Endodermal cell (in vitro differentiated cells): ENCODE data around the gene ME3. TPM values are rescaled to one million over a fixed set of nuclear protein-coding genes. Genes with fewer than 3 reads are reported as not detected.
A peak's percentile ranks its signal among the peaks of the same experiment; 100 is the strongest.

Source experiments
- DNase-seq: peaks from one replicate; pipeline ENCODE4 v3.0.0-alpha.2; 2017
- H3K27ac ChIP-seq: 2 replicates; pipeline ENCODE4 v1.5.1; 2013; ENCODE audit warnings: mild to moderate bottlenecking, low read depth, low read length, moderate library complexity
- H3K27me3 ChIP-seq: 2 replicates; pipeline ENCODE4 v1.6.1; 2013; ENCODE audit warnings: mild to moderate bottlenecking, low read length, moderate library complexity; ENCODE audit not compliant: insufficient read depth, control insufficient read depth, poor library complexity, severe bottlenecking
- H3K36me3 ChIP-seq: 2 replicates; pipeline ENCODE4 v1.7.0; 2013; ENCODE audit warnings: mild to moderate bottlenecking, low read length, moderate library complexity; ENCODE audit not compliant: control insufficient read depth, insufficient read depth
- H3K4me1 ChIP-seq: one replicate; pipeline ENCODE4 v1.7.0; 2013; ENCODE audit warnings: low read length; ENCODE audit not compliant: control insufficient read depth, insufficient read depth
- H3K4me3 ChIP-seq: 2 replicates; pipeline ENCODE4 v1.5.1; 2013; ENCODE audit warnings: mild to moderate bottlenecking, low read length, moderate library complexity
- H3K9ac ChIP-seq: 2 replicates; pipeline ENCODE4 v1.6.1; 2013; ENCODE audit warnings: mild to moderate bottlenecking, low read length, moderate library complexity; ENCODE audit not compliant: poor library complexity, severe bottlenecking; ENCODE audit errors: extremely low read depth
- H3K9me3 ChIP-seq: 2 replicates; pipeline ENCODE4 v1.6.1; 2013; ENCODE audit warnings: mild to moderate bottlenecking, low read length, moderate library complexity; ENCODE audit not compliant: control insufficient read depth
- H3K27ac Mint-ChIP-seq: 2 replicates; pipeline ENCODE4 v1.8.0; 2020; ENCODE audit warnings: mixed read lengths
- H3K27me3 Mint-ChIP-seq: 2 replicates; pipeline ENCODE4 v1.8.0; 2021; ENCODE audit warnings: mild to moderate bottlenecking, mixed read lengths; ENCODE audit not compliant: insufficient read depth
- H3K36me3 Mint-ChIP-seq: 2 replicates; pipeline ENCODE4 v1.8.0; 2020; ENCODE audit warnings: low read depth, mixed read lengths
- H3K4me1 Mint-ChIP-seq: 2 replicates; pipeline ENCODE4 v1.8.0; 2020; ENCODE audit warnings: mixed read lengths
- H3K4me3 Mint-ChIP-seq: 2 replicates; pipeline ENCODE4 v1.8.0; 2020; ENCODE audit warnings: mild to moderate bottlenecking, moderate library complexity, mixed read lengths
- H3K9me3 Mint-ChIP-seq: 2 replicates; pipeline ENCODE4 v1.8.0; 2020; ENCODE audit warnings: mild to moderate bottlenecking, mixed read lengths
- WGBS, 2 experiments: methylation state at CpG; one replicate each; pipeline versions ENCODE4 v1.1.5 to v1.1.7; 2013; ENCODE audit warnings: missing lambda C conversion rate in 2 of 2, mixed read lengths in 1 of 2; ENCODE audit not compliant: insufficient coverage in 1 of 2, insufficient read length in 1 of 2; 5-methylcytosine and 5-hydroxymethylcytosine counted together
- total RNA-seq, 2 donors: library from RNA; stranded (reverse); fragmentation: NEBNext Ultra II Directional in 1 of 2; extraction: Animal tissue kit (Norgen Biotek cat#: 25700) in 1 of 2; gene quantifications; 2 replicates in 1 of 2; 3 replicates in 1 of 2; pipeline ENCODE4 v1.2.1, GENCODE V29; 2021
- TF ChIP-seq, protein P1 (sequence below): fragments of 200-600 bp; sonication (generic); conservative IDR thresholded peaks from 2 replicates; pipeline ENCODE4 v1.5.0; 2021; ENCODE audit warnings: antibody characterized with exemption, mild to moderate bottlenecking

Gene ME3
- total RNA-seq, 2 donors from 2014 or later: 1.2 to 1.3 TPM

GRCh38 chr11:86637988-86638387, 34.4 kb downstream of the ME3 start:
- Mint-ChIP-seq H3K27ac (no peak overlapping the region), H3K4me1 (peaks cover 19% of the 10 kb centered on the region), H3K36me3 (no peaks in the 10 kb centered on the region), H3K27me3 (peaks cover 10% of the 10 kb centered on the region), H3K9me3 (no peaks in the 10 kb centered on the region), H3K4me3 (no peak overlapping the region)
- TF ChIP-seq, protein P1, sequence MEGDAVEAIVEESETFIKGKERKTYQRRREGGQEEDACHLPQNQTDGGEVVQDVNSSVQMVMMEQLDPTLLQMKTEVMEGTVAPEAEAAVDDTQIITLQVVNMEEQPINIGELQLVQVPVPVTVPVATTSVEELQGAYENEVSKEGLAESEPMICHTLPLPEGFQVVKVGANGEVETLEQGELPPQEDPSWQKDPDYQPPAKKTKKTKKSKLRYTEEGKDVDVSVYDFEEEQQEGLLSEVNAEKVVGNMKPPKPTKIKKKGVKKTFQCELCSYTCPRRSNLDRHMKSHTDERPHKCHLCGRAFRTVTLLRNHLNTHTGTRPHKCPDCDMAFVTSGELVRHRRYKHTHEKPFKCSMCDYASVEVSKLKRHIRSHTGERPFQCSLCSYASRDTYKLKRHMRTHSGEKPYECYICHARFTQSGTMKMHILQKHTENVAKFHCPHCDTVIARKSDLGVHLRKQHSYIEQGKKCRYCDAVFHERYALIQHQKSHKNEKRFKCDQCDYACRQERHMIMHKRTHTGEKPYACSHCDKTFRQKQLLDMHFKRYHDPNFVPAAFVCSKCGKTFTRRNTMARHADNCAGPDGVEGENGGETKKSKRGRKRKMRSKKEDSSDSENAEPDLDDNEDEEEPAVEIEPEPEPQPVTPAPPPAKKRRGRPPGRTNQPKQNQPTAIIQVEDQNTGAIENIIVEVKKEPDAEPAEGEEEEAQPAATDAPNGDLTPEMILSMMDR: no peak
- peaks cover 12% of the 10 kb centered on the region for H3K9me3 ChIP-seq
- H3K4me1 ChIP-seq: peaks cover 14% of the 10 kb centered on the region
- H3K4me3 ChIP-seq: no peak overlapping the region
- H3K27ac ChIP-seq: no peak overlapping the region
- no peaks in the 10 kb centered on the region for H3K36me3 ChIP-seq
- H3K27me3 ChIP-seq: peaks cover 9% of the 10 kb centered on the region
- DNase-seq: no peak
- no peak overlapping the region for H3K9ac ChIP-seq

DNA sequence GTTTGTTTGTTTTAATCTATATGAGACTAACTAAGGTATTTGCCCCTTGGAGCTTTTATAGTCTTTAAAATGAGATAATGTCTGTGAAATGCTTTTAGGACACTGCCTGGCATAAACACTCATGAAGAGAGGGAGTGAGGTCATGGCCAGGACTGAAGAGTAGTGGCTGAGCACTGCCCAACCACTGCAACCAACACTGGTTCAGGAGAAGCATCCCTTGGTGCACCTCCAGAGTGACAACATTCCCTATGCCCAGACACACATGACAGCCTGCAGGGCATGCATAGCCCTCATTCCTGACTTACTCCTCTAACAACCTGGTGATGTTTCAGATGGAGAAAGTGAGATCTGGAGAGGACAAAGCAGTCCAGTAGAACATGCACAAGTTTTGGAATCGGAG, 36.1 kb downstream of the ME3 start:
- peaks cover 24% of the 10 kb centered on the region for H3K4me1 Mint-ChIP-seq
- WGBS, 2 experiments: 94% methylated on average over 1 of the region's 1 CpG; no CpG with 5 or more reads in 1 of the 2 experiments
- Histone ChIP-seq H3K9ac (no peak overlapping the region), H3K4me3 (no peak overlapping the region), H3K4me1 (peaks cover 14% of the 10 kb centered on the region), H3K36me3 (no peaks in the 10 kb centered on the region), H3K27ac (no peak overlapping the region), H3K27me3 (peaks cover 9% of the 10 kb centered on the region), H3K9me3 (peaks cover 12% of the 10 kb centered on the region)
- H3K36me3 Mint-ChIP-seq: no peaks in the 10 kb centered on the region
- peaks cover 9% of the 10 kb centered on the region for H3K27me3 Mint-ChIP-seq
- DNase-seq: peak; percentile 26
- no peak overlapping the region for H3K27ac Mint-ChIP-seq
- H3K9me3 Mint-ChIP-seq: no peaks in the 10 kb centered on the region
- H3K4me3 Mint-ChIP-seq: no peak overlapping the region
- TF ChIP-seq, protein P1: no peak

DNA sequence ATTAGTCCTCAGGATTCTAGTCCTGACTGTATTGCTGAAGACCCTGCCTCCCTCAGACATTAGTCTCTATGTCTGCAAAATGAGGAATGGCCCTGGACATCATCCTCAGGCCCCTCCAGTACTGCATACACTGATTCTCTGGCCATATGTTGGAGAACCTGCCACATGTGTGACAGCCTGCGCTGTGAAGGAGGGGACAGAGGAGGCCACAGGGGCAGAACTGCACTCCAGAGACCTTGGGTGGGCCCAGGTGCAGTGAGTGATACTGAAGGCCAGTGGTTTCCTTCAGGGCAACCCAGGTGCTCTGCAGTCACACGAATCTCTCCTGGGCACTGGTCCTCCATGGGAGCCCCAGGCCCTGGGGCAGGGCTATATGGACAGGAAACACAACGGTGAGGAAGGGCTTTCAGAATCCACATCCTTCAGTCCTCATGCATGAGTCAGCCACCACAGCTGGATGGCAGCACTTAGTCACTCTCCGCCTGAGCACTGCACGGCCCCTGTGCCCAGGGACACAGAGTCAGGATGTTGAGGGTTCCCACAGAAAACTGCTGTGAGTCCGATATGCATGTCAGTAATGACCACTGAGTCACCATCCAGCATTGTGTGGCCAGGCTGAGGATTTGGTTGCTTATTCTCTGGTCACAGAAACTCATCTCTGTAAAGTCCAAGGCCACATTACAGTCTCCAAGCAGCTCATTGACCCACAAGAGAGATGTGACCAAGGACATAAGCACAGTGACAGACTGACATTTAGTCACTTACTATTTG, 39.7 kb downstream of the ME3 start:
- Mint-ChIP-seq H3K36me3 (no peaks in the 10 kb centered on the region), H3K27ac (peak overlapping the region; percentile 77), H3K9me3 (no peaks in the 10 kb centered on the region), H3K27me3 (peaks cover 6% of the 10 kb centered on the region), H3K4me3 (no peak overlapping the region), H3K4me1 (peaks cover 16% of the 10 kb centered on the region)
- DNase-seq: peak; percentile 89
- no peak overlapping the region for H3K4me3 ChIP-seq
- H3K36me3 ChIP-seq: no peaks in the 10 kb centered on the region
- no peak overlapping the region for H3K9ac ChIP-seq
- TF ChIP-seq, protein P1: peak; percentile 70
- 64 to 69% methylated on average over 5 to 6 of the region's 6 CpGs for WGBS, 2 experiments
- H3K27ac ChIP-seq: no peak overlapping the region
- H3K27me3 ChIP-seq: peaks cover 5% of the 10 kb centered on the region
- H3K4me1 ChIP-seq: peaks cover 5% of the 10 kb centered on the region
- H3K9me3 ChIP-seq: peaks cover 12% of the 10 kb centered on the region
